ENCODE results near the gene SLC38A4. TPM values are rescaled to one million over a fixed set of nuclear protein-coding genes. Genes with fewer than 3 reads are reported as not detected.

SLC38A4 gene
- polyA plus RNA-seq, 3 donors: not detected

DNA sequence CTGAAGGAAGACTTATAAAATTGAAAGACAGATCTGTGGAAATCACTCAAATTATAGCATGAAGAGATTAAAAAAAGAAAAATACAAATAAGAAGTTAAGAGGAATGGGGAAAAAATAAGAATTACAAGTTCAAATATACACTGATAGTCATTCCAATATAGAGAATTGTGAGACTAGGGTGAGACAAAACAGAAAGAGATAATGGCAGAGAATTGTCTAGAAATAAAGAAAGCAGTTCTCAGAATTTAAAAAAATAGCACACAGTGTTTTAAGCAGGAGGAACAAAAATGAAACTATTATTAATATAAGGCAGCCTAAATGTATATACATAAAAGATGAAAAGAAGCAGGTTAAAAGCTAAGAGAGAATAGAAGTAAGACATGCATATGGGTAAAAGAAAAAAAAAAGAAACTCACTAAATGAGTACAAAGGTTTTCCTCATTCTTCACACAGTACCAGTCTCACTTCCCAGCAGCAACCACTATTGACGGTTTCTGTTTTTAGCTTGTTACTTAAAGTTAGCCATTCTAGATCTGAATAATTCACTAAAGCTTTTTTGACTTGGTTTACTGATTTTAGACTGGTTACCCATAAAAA is 31.1 kb downstream of the SLC38A4 start:
- no CpG with 5 or more reads among the region's 1 CpG for WGBS (ENCODE audit: insufficient coverage)
- Histone ChIP-seq H2AFZ (ENCODE audit: insufficient read depth, low read depth, low read length, poor library complexity, severe bottlenecking) (no peak overlapping the region), H3K4me1 (ENCODE audit: control insufficient read depth in 1 of 2, insufficient read depth in 2 of 2, low read length in 2 of 2) (no peaks in the 10 kb centered on the region), H4K20me1 (ENCODE audit: insufficient read depth, low read length) (no peaks in the 10 kb centered on the region), H3K4me3 (replicated peaks in 1 of 3; ENCODE audit: low read depth in 2 of 3, low read length in 3 of 3) (no peak overlapping the region), H3K4me2 (replicated peaks; ENCODE audit: extremely low read depth, low read length, poor library complexity, severe bottlenecking) (no peak overlapping the region), H3K27ac (ENCODE audit: low read depth in 1 of 2, low read length in 2 of 2) (no peak overlapping the region), H3K79me2 (ENCODE audit: insufficient read depth, low read length) (no peaks in the 10 kb centered on the region), H3K9ac (ENCODE audit: insufficient read depth, low read length, poor library complexity, severe bottlenecking) (no peak overlapping the region), H3K36me3 (replicated peaks in 1 of 2; ENCODE audit: control insufficient read depth in 1 of 2, insufficient read depth in 2 of 2, low read length in 2 of 2) (no peaks in the 10 kb centered on the region), H3K9me3 (replicated peaks in 1 of 2; ENCODE audit: control insufficient read depth in 1 of 2, insufficient read depth in 1 of 2, low read length in 2 of 2) (no peaks in the 10 kb centered on the region), H3K27me3 (ENCODE audit: control insufficient read depth in 2 of 2, insufficient read depth in 2 of 2, low read length in 2 of 2) (no peaks in the 10 kb centered on the region)
- Mint-ChIP-seq H3K27ac (no peak overlapping the region), H3K4me1 (no peaks in the 10 kb centered on the region), H3K9me3 (peaks cover 0 to 8% (median 3%) of the 10 kb centered on the region in 7 donors), H3K36me3 (no peaks in the 10 kb centered on the region), H3K27me3 (ENCODE audit: low read depth in 3 of 3) (no peaks in the 10 kb centered on the region), H3K4me3 (no peak overlapping the region)
- TF ChIP-seq, protein P1, sequence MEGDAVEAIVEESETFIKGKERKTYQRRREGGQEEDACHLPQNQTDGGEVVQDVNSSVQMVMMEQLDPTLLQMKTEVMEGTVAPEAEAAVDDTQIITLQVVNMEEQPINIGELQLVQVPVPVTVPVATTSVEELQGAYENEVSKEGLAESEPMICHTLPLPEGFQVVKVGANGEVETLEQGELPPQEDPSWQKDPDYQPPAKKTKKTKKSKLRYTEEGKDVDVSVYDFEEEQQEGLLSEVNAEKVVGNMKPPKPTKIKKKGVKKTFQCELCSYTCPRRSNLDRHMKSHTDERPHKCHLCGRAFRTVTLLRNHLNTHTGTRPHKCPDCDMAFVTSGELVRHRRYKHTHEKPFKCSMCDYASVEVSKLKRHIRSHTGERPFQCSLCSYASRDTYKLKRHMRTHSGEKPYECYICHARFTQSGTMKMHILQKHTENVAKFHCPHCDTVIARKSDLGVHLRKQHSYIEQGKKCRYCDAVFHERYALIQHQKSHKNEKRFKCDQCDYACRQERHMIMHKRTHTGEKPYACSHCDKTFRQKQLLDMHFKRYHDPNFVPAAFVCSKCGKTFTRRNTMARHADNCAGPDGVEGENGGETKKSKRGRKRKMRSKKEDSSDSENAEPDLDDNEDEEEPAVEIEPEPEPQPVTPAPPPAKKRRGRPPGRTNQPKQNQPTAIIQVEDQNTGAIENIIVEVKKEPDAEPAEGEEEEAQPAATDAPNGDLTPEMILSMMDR (IDR thresholded peaks at IDR 0.05): no peak
- DNase-seq: no peak
- intact Hi-C loops (cut with micrococcal nuclease): no loop called here

DNA sequence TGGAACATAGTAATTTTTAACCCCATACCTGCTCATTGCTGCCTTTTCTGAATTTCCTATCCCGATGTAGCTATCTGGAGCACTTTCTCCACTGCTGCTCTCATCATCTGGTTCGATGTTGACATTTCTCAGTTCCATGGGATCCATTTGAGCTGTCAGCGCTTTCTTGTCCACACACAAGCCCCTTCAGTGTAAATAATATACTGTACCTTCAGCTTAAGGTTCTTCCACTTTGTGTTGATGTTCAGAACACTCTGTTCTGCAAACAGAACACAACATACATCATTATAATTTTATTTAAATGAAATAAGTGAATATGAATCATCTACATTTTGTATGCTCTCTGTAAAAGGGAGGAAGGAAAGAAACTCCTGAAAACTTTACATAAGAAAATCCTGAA is 32.9 kb downstream of the SLC38A4 start:
- Histone ChIP-seq H3K36me3 (replicated peaks in 1 of 2; ENCODE audit: control insufficient read depth in 1 of 2, insufficient read depth in 2 of 2, low read length in 2 of 2) (no peaks in the 10 kb centered on the region), H3K27ac (ENCODE audit: low read depth in 1 of 2, low read length in 2 of 2) (no peak overlapping the region), H3K4me3 (replicated peaks in 1 of 3; ENCODE audit: low read depth in 2 of 3, low read length in 3 of 3) (no peak overlapping the region), H4K20me1 (ENCODE audit: insufficient read depth, low read length) (no peaks in the 10 kb centered on the region), H3K4me1 (ENCODE audit: control insufficient read depth in 1 of 2, insufficient read depth in 2 of 2, low read length in 2 of 2) (no peaks in the 10 kb centered on the region), H3K27me3 (ENCODE audit: control insufficient read depth in 2 of 2, insufficient read depth in 2 of 2, low read length in 2 of 2) (no peaks in the 10 kb centered on the region), H3K9ac (ENCODE audit: insufficient read depth, low read length, poor library complexity, severe bottlenecking) (no peak overlapping the region), H3K9me3 (replicated peaks in 1 of 2; ENCODE audit: control insufficient read depth in 1 of 2, insufficient read depth in 1 of 2, low read length in 2 of 2) (no peaks in the 10 kb centered on the region), H3K4me2 (replicated peaks; ENCODE audit: extremely low read depth, low read length, poor library complexity, severe bottlenecking) (no peak overlapping the region), H3K79me2 (ENCODE audit: insufficient read depth, low read length) (no peaks in the 10 kb centered on the region), H2AFZ (ENCODE audit: insufficient read depth, low read depth, low read length, poor library complexity, severe bottlenecking) (no peak overlapping the region)
- Mint-ChIP-seq H3K36me3 (no peaks in the 10 kb centered on the region), H3K4me3 (no peak overlapping the region), H3K4me1 (no peaks in the 10 kb centered on the region), H3K27ac (no peak overlapping the region), H3K9me3 (peaks cover 0 to 7% (median 3%) of the 10 kb centered on the region in 7 donors), H3K27me3 (ENCODE audit: low read depth in 3 of 3) (no peaks in the 10 kb centered on the region)
- 100% methylated on average over 3 of the region's 3 CpGs for WGBS (ENCODE audit: insufficient coverage)
- DNase-seq: no peak
- intact Hi-C loops (cut with micrococcal nuclease): no loop called here
- TF ChIP-seq, protein P1 (IDR thresholded peaks at IDR 0.05): no peak

Data from CD14-positive monocyte (primary cell).